GM12864 (cell line): Measurements from ENCODE around the gene ENOX2.
"Not testable (repeated sequence)": the region's sequence is repeated elsewhere in the genome, so short reads cannot be mapped to it uniquely, and the experiment has no call there.

Experiments
- DNase-seq: peaks from one replicate; pipeline ENCODE4 v3.0.0-alpha.2; 2011; ENCODE audit warnings: low read depth
- H3K4me3 ChIP-seq: 2 replicates; pipeline ENCODE4 v1.5.1; 2011; ENCODE audit warnings: mild to moderate bottlenecking, low read depth, low read length, control low read depth
- TF ChIP-seq, protein P1 (sequence below): IDR thresholded peaks from 2 replicates; pipeline ENCODE4 v1.5.1; 2011; ENCODE audit warnings: low read depth, mild to moderate bottlenecking, moderate library complexity, low read length, control low read depth, inconsistent platforms; ENCODE audit errors: missing control alignments

ENOX2 gene, protein sequence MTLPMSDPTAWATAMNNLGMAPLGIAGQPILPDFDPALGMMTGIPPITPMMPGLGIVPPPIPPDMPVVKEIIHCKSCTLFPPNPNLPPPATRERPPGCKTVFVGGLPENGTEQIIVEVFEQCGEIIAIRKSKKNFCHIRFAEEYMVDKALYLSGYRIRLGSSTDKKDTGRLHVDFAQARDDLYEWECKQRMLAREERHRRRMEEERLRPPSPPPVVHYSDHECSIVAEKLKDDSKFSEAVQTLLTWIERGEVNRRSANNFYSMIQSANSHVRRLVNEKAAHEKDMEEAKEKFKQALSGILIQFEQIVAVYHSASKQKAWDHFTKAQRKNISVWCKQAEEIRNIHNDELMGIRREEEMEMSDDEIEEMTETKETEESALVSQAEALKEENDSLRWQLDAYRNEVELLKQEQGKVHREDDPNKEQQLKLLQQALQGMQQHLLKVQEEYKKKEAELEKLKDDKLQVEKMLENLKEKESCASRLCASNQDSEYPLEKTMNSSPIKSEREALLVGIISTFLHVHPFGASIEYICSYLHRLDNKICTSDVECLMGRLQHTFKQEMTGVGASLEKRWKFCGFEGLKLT

DNA sequence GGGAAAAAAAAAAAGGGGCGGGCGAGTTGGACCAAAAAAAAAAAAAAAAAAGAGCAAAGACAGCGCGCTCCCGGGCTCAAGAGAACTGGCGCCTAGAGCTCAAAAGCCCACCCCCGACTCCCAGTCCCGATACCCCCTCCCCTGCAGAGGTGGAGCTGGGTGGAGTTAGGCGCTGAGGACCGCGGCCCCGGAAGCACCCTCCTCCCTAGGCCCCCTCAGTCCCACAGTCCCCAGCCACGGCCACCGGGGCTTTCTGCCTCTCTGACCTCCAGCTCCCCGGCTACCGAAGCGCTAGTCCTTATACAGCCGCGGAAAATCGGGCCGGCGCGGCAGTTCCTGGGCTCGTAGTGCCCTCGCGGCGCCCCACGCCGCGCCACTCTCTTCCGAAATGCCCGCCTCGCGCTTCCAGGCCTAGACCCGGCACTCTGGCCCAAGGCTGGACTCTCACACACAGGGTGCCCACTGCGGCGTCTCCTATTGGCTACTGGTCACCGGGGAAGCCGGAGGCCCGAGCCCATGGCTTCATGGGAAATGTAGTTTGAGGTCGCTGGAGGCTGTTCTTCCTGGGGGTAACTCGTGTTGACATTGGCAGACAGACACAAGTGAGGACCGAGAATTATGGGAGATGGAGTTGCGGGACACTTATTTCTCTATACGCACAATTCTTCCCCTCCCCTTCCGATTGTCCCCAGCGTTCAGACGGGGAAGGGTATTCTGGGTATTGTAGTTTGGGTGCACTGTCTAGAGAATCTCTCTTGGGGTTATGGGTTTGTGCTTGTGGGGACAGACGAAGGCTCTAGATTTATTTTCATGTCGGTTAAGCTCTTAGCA, at the start of gene ENOX2:
ENOX2 (minus strand) TSS at position 427 of the 831 bp plus-strand sequence. CDS start 199,993 bp downstream, outside the sequence.
- peak within 1 kb of the TSS; percentile 82 for H3K4me3 ChIP-seq
- TF ChIP-seq, protein P1, sequence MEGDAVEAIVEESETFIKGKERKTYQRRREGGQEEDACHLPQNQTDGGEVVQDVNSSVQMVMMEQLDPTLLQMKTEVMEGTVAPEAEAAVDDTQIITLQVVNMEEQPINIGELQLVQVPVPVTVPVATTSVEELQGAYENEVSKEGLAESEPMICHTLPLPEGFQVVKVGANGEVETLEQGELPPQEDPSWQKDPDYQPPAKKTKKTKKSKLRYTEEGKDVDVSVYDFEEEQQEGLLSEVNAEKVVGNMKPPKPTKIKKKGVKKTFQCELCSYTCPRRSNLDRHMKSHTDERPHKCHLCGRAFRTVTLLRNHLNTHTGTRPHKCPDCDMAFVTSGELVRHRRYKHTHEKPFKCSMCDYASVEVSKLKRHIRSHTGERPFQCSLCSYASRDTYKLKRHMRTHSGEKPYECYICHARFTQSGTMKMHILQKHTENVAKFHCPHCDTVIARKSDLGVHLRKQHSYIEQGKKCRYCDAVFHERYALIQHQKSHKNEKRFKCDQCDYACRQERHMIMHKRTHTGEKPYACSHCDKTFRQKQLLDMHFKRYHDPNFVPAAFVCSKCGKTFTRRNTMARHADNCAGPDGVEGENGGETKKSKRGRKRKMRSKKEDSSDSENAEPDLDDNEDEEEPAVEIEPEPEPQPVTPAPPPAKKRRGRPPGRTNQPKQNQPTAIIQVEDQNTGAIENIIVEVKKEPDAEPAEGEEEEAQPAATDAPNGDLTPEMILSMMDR: no peak
- peak; percentile 89 for DNase-seq

DNA sequence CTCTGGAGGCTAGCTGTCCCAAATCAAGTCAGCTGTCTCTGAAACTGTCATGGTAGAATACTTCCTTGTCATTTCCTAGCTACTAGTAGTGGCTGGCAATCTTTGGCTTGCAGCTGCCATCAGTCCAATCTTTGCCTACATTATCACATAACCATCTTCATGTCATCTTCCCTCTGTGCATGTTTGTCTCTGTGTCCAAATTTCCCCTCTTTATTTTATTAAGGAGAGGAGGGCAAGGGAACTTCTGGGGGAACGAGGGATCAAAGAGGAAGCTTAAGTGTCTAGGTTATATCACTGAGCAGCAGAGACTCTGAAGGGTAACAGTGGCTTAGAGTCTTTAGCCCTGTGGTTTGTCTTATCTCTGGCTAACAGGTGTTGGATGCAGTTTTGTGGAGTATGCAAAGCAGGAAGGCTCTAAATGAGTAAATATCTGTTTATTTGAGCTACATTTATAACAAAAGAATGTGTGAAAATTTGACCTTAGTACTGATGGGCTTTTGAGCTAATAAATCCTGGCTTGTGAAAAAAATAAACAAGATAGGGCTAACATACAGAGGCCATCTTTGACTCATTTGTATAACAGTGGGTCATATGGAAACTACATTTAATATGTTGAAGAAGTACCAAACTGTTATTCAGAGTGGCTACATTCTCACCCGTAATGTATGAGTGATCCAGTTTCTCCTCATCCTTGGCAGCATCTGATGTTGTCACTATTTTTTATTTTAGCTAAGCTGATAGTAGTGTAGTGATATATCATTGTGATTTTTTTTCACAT, 49.4 kb upstream of the ENOX2 start:
- no peak overlapping the region for H3K4me3 ChIP-seq
- TF ChIP-seq, protein P1: no peak
- peak; percentile 41 for DNase-seq

DNA sequence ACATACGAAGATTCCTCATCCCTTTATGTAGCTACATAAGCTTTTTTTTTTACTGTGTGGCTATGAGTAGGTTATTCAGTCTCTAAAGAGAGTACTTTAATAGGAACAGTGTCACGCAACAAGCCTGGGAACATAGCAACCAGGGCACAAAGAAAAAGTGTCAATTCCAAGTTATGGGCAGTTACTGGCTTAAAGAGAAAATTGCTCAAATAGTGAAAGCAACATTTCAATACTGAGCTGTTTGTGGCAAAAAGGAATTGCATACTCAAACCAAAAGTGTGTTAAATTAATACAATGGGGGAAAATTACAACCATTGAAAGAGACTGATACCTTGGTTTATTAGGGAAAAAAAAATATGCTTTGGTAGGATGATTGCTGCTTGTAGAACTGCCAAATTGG, 41.2 kb upstream of the ENOX2 start:
- no peak overlapping the region for H3K4me3 ChIP-seq
- no peak for DNase-seq
- TF ChIP-seq, protein P1: no peak

- TF ChIP-seq, protein P1: no peak
- DNase-seq: no peak
- no peak overlapping the region for H3K4me3 ChIP-seq
Observed at GRCh38 chrX:130937101-130937500, 34.1 kb upstream of the ENOX2 start.

DNA sequence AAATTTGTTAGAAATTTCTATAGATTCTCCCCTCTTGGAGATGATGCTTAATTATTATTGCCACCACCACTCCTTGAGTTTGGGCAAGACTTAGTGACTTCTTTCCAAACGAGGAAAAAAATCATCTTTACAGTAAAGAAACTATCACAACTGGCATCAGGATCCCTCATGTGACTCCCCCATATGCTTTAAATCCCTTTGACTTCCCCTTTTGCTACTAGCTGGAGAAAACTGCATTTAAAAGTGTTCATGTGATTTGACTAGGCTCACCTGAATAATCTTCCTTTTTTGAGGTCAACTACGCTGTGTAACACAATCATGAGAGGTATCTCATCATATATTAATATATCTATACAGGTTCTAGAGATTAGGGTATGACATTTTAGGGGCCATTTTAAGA, 30.3 kb upstream of the ENOX2 start:
- no peak overlapping the region for H3K4me3 ChIP-seq
- TF ChIP-seq, protein P1: no peak
- DNase-seq: no peak

GRCh38 chrX:130920405-130920804, 17.4 kb upstream of the ENOX2 start:
- not testable (repeated sequence) for H3K4me3 ChIP-seq, DNase-seq

GRCh38 chrX:130919676-130920075, 16.7 kb upstream of the ENOX2 start:
- not testable (repeated sequence) for DNase-seq, H3K4me3 ChIP-seq

DNA sequence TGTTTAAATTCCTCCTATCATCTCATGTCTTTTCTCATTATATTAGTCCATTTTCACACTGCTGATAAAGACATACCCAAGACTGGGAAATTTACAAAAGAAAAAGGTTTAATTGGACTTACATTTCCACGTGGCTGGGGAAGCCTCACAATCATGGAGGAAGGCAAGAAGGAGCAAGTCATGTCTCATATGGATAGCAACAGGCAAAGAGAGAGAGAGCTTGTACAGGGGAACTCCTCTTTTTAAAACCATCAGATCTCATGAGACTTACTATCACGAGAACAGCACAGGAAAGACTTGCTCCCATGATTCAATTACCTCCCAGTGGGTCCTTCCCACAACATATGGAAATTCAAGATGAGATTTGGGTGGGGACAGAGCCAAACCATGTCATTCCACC, 15.5 kb upstream of the ENOX2 start:
- DNase-seq, H3K4me3 ChIP-seq: not testable (repeated sequence)
